ENCODE results near the gene CRABP1. TPM values are rescaled to one million over a fixed set of nuclear protein-coding genes. Genes with fewer than 3 reads are reported as not detected.

Gene CRABP1
- total RNA-seq, 1 donor from 2014 or later: 0.30 TPM

DNA sequence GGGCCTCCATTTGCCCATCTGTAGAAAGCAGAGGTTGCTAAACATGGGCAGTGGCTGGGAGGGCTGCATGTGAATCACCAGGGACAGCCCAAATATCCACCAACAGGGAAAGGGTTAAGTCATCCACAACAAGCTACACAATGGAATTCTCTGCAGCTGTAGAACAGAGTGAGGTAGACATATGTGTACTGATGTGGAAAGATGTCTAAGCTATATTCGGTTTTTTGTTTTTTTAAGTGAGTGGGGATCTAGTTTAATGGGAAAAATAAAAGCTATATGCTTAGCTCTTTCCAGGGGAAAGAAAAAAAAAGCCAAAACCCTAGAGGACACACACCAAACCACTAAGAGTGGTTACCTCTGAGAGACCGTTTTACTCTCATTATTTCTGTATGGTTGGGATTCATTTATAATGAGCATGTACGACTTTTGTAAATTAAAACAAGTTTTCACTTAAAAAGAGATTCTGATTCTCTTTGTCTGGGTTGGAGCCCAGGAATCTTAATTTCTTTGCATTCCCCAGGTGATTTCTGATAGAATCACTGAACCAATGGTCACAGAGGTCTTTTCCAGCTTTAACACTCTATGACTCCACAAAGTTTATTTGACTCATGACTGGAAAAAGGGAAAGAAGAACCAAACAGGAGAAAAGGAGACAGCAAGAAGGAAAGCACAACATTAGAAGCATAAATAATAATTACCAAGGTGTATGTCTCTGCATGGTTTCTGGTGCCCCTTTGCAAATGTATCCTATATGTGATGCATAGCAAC, 19.1 kb downstream of the CRABP1 start:
- no peak overlapping the region for H3K4me2 ChIP-seq (ENCODE audit: low read length)
- H3K36me3 Mint-ChIP-seq (ENCODE audit: low read depth, unreplicated experiment): no peaks in the 10 kb centered on the region
- H3K79me2 ChIP-seq (ENCODE audit: insufficient read depth, low read length): no peaks in the 10 kb centered on the region
- no peak overlapping the region for H2AFZ ChIP-seq (ENCODE audit: low read depth, low read length)
- DNase-seq (ENCODE audit: low read depth) (no peak), FAIRE-seq (no peak)
- no peak overlapping the region for H3K4me3 Mint-ChIP-seq (ENCODE audit: unreplicated experiment)
- no peak overlapping the region for H3K27ac ChIP-seq (ENCODE audit: low read depth, low read length)
- H3K27me3 Mint-ChIP-seq (ENCODE audit: low read depth, unreplicated experiment): no peaks in the 10 kb centered on the region
- peaks cover 13% of the 10 kb centered on the region for H3K27me3 ChIP-seq (ENCODE audit: insufficient read depth, low read length)
- peaks cover 7% of the 10 kb centered on the region for H3K4me1 Mint-ChIP-seq (ENCODE audit: low read depth, unreplicated experiment)
- H3K27ac Mint-ChIP-seq (ENCODE audit: unreplicated experiment): no peak overlapping the region
- H3K9ac ChIP-seq (ENCODE audit: low read length): no peak overlapping the region
- H3K36me3 ChIP-seq (ENCODE audit: insufficient read depth, low read length): no peaks in the 10 kb centered on the region
- H4K20me1 ChIP-seq (ENCODE audit: insufficient read depth, low read length): no peaks in the 10 kb centered on the region
- TF ChIP-seq EZH2 (IDR thresholded peaks at IDR 0.05; ENCODE audit: insufficient read depth, low read length) (no peak), CTCF (IDR thresholded peaks at IDR 0.05; ENCODE audit: insufficient read depth, low read depth, low read length) (no peak)
- no peaks in the 10 kb centered on the region for H3K9me3 ChIP-seq (ENCODE audit: insufficient read depth, low read depth, low read length)
- H3K9me3 Mint-ChIP-seq (ENCODE audit: unreplicated experiment): no peaks in the 10 kb centered on the region
- no peak overlapping the region for H3K4me3 ChIP-seq (ENCODE audit: insufficient read depth, low read depth, low read length)
- no peaks in the 10 kb centered on the region for H3K4me1 ChIP-seq (ENCODE audit: insufficient read depth, low read length)

DNA sequence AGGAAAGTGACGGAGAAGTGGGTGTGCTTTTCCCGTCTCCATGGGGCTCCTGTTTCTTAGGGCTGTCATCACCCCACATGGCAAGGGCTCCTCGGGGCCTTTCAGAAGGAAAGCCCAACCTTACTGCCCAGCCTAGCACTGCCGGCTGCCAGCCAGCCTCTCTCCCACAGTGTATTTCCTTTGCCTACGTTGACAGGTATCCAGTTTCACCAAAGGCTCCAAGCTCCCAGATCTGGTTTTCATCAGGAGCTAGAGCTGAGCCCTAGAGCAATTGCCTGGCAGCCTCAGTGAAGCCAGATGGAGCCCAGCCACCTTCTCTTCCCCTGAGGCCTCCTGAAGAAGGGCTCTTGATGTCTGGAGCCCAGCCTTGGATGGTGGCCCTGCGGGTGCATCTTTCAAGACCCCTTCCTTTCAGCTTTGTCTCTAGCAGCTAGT, 20.2 kb downstream of the CRABP1 start:
- Histone ChIP-seq H3K9me3 (ENCODE audit: insufficient read depth, low read depth, low read length) (no peaks in the 10 kb centered on the region), H3K27ac (ENCODE audit: low read depth, low read length) (no peak overlapping the region), H4K20me1 (ENCODE audit: insufficient read depth, low read length) (no peaks in the 10 kb centered on the region), H3K4me1 (ENCODE audit: insufficient read depth, low read length) (no peaks in the 10 kb centered on the region), H3K4me2 (ENCODE audit: low read length) (no peak overlapping the region), H3K9ac (ENCODE audit: low read length) (no peak overlapping the region), H3K4me3 (ENCODE audit: insufficient read depth, low read depth, low read length) (no peak overlapping the region), H3K79me2 (ENCODE audit: insufficient read depth, low read length) (no peaks in the 10 kb centered on the region), H3K27me3 (ENCODE audit: insufficient read depth, low read length) (peaks cover 18% of the 10 kb centered on the region), H3K36me3 (ENCODE audit: insufficient read depth, low read length) (no peaks in the 10 kb centered on the region), H2AFZ (ENCODE audit: low read depth, low read length) (no peak overlapping the region)
- no peak for FAIRE-seq
- Mint-ChIP-seq H3K36me3 (ENCODE audit: low read depth, unreplicated experiment) (no peaks in the 10 kb centered on the region), H3K4me3 (ENCODE audit: unreplicated experiment) (no peak overlapping the region), H3K27ac (ENCODE audit: unreplicated experiment) (no peak overlapping the region), H3K4me1 (ENCODE audit: low read depth, unreplicated experiment) (peaks cover 7% of the 10 kb centered on the region), H3K27me3 (ENCODE audit: low read depth, unreplicated experiment) (no peaks in the 10 kb centered on the region), H3K9me3 (ENCODE audit: unreplicated experiment) (no peaks in the 10 kb centered on the region)
- TF ChIP-seq EZH2 (IDR thresholded peaks at IDR 0.05; ENCODE audit: insufficient read depth, low read length) (no peak), CTCF (IDR thresholded peaks at IDR 0.05; ENCODE audit: insufficient read depth, low read depth, low read length) (no peak)
- DNase-seq (ENCODE audit: low read depth): no peak
